Ascending aorta (tissue), 2 donors: ENCODE results near the gene OR5H15. TPM values are rescaled to one million over a fixed set of nuclear protein-coding genes. Genes with fewer than 3 reads are reported as not detected.
"Not testable (repeated sequence)": the region's sequence is repeated elsewhere in the genome, so short reads cannot be mapped to it uniquely, and the experiment has no call there.

Experiments
- DNase-seq, 2 donors: peaks; one replicate each; pipeline ENCODE4 v3.0.0-alpha.2; 2019; ENCODE audit warnings: low spot score in 2 of 2
- H3K27ac ChIP-seq, 2 donors: fragments of 200-600 bp; sonication (generic); one replicate each; pipeline ENCODE4 v1.5.1; 2016 to 2017; ENCODE audit warnings: mild to moderate bottlenecking in 1 of 2
- H3K27me3 ChIP-seq: fragments of 200-600 bp; sonication (generic); one replicate; pipeline ENCODE4 v1.5.1; 2017
- H3K36me3 ChIP-seq, 2 donors: fragments of 200-600 bp; sonication (generic); one replicate each; pipeline ENCODE4 v1.5.1; 2016
- H3K4me1 ChIP-seq, 2 donors: fragments of 200-600 bp; sonication (generic); one replicate each; pipeline ENCODE4 v1.5.1; 2016 to 2017; ENCODE audit warnings: mild to moderate bottlenecking in 1 of 2
- H3K4me3 ChIP-seq, 2 donors: fragments of 200-600 bp; sonication (generic); one replicate each; pipeline ENCODE4 v1.5.1; 2016 to 2017; ENCODE audit warnings: mild to moderate bottlenecking in 1 of 2
- H3K9me3 ChIP-seq, 2 donors: fragments of 200-600 bp; sonication (generic); one replicate each; pipeline ENCODE4 v1.5.1; 2016
- CTCF ChIP-seq, 3 experiments: fragments of 200-600 bp in 2 of 3; fragments of 450-650 bp in 1 of 3; sonication (generic) in 2 of 3; IDR thresholded peaks; one replicate each; pipeline ENCODE4 v1.5.1; 2016 to 2019; ENCODE audit warnings: antibody characterized with exemption in 3 of 3, mild to moderate bottlenecking in 1 of 3, moderate library complexity in 1 of 3
- intact Hi-C: fragments of 100-400 bp; cut with DNase I; formaldehyde crosslinking; loops from one replicate; pipeline ENCODE4 v1.15.1; 2023
- total RNA-seq: library from RNA; depleted of rRNA; stranded (reverse); fragments of >200 nt; gene quantifications from one replicate; pipeline ENCODE4 v1.1.0, GENCODE V29; 2016

OR5H15 gene
- total RNA-seq, 1 donor from 2014 or later: not detected

GRCh38 chr3:98182196-98182595 is 15.7 kb downstream of the OR5H15 start:
- no peaks in the 10 kb centered on the region for H3K9me3 ChIP-seq
- no peak overlapping the region for H3K27ac ChIP-seq
- intact Hi-C loops: no loop called here
- H3K4me3 ChIP-seq: no peak overlapping the region
- H3K36me3 ChIP-seq: no peaks in the 10 kb centered on the region
- no peak for DNase-seq
- no peaks in the 10 kb centered on the region for H3K27me3 ChIP-seq
- H3K4me1 ChIP-seq: no peaks in the 10 kb centered on the region
- no peak for TF ChIP-seq CTCF (IDR thresholded peaks at IDR 0.05)

GRCh38 chr3:98185180-98185579 is 18.7 kb downstream of the OR5H15 start:
- Histone ChIP-seq H3K4me3 (no peak overlapping the region), H3K4me1 (no peaks in the 10 kb centered on the region), H3K27me3 (no peaks in the 10 kb centered on the region), H3K9me3 (no peaks in the 10 kb centered on the region), H3K36me3 (no peaks in the 10 kb centered on the region), H3K27ac (no peak overlapping the region)
- intact Hi-C loops: no loop called here
- DNase-seq: no peak
- no peak for TF ChIP-seq CTCF (IDR thresholded peaks at IDR 0.05)

GRCh38 chr3:98188545-98188944 is 22.0 kb downstream of the OR5H15 start:
- H3K27me3 ChIP-seq: no peaks in the 10 kb centered on the region
- no peak overlapping the region for H3K4me3 ChIP-seq
- TF ChIP-seq CTCF (IDR thresholded peaks at IDR 0.05): no peak
- H3K9me3 ChIP-seq: no peaks in the 10 kb centered on the region
- intact Hi-C loops: no loop called here
- H3K27ac ChIP-seq: no peak overlapping the region
- no peaks in the 10 kb centered on the region for H3K4me1 ChIP-seq
- no peak for DNase-seq
- no peaks in the 10 kb centered on the region for H3K36me3 ChIP-seq

GRCh38 chr3:98190911-98191310 is 24.4 kb downstream of the OR5H15 start:
- H3K36me3 ChIP-seq, H3K27me3 ChIP-seq, H3K4me3 ChIP-seq, intact Hi-C loops, H3K9me3 ChIP-seq, DNase-seq, H3K27ac ChIP-seq, H3K4me1 ChIP-seq: not testable (repeated sequence)

GRCh38 chr3:98196293-98196692 is 29.8 kb downstream of the OR5H15 start:
- H3K36me3 ChIP-seq, H3K4me1 ChIP-seq, H3K27ac ChIP-seq, H3K27me3 ChIP-seq, DNase-seq, H3K4me3 ChIP-seq, H3K9me3 ChIP-seq, intact Hi-C loops: not testable (repeated sequence)

- intact Hi-C loops: no loop called here
- H3K4me3 ChIP-seq: no peak overlapping the region
- no peak for DNase-seq
- no peaks in the 10 kb centered on the region for H3K4me1 ChIP-seq
- no peaks in the 10 kb centered on the region for H3K36me3 ChIP-seq
- H3K9me3 ChIP-seq: no peaks in the 10 kb centered on the region
- H3K27ac ChIP-seq: no peak overlapping the region
- no peaks in the 10 kb centered on the region for H3K27me3 ChIP-seq
- TF ChIP-seq CTCF (IDR thresholded peaks at IDR 0.05): no peak
These were observed 32.5 kb downstream of the OR5H15 start for GRCh38 chr3:98199020-98199419.

- DNase-seq: no peak
- H3K4me3 ChIP-seq: no peak overlapping the region
- H3K27ac ChIP-seq: no peak overlapping the region
- no peaks in the 10 kb centered on the region for H3K4me1 ChIP-seq
- no peaks in the 10 kb centered on the region for H3K36me3 ChIP-seq
- H3K9me3 ChIP-seq: no peaks in the 10 kb centered on the region
- H3K27me3 ChIP-seq: no peaks in the 10 kb centered on the region
- TF ChIP-seq CTCF (IDR thresholded peaks at IDR 0.05): no peak
- intact Hi-C loops: no loop called here
These were observed 42.7 kb downstream of the OR5H15 start for GRCh38 chr3:98209244-98209643.
